K562 treated with DMSO at 1 percent for 4 hours (cell line): Measurements from ENCODE around the gene GALR3. TPM values are rescaled to one million over a fixed set of nuclear protein-coding genes. Genes with fewer than 3 reads are reported as not detected.

Source experiments
- total RNA-seq: library from RNA; unstranded; fragments of 300-600 nt; gene quantifications from 2 replicates; pipeline ENCODE4 v1.2.3, GENCODE V29; 2022; ENCODE audit not compliant: insufficient read depth

GALR3 gene
- 0.88 and 1.4 TPM in 2 replicates for total RNA-seq

GRCh38 chr22:37823134-37823985 is at the start of gene GALR3:
GALR3 (plus strand) TSS chr22:37823382; CDS start chr22:37823407, 25 bp downstream.

GRCh38 chr22:37807410-37808293 is 15.5 kb upstream of the GALR3 start, which contains the start of gene GCAT:
GCAT (plus strand) TSS chr22:37807934; CDS start chr22:37807968, 34 bp downstream.

GRCh38 chr22:37849089-37849751 is 26.0 kb downstream of the GALR3 start, which contains the start of gene EIF3L:
EIF3L (plus strand) TSS chr22:37849419; CDS start chr22:37849450, 31 bp downstream.

Other genes starting within 250 kb of the GALR3 start
- gene LGALS2, start 243.3 kb upstream of the GALR3 start, total RNA-seq = not detected in 2 replicates
- gene GGA1, start 214.5 kb upstream of the GALR3 start, total RNA-seq = 31.6 and 41.7 TPM in 2 replicates
- 21.7 and 23.1 TPM in 2 replicates for gene SH3BP1, start 183.7 kb upstream of the GALR3 start, total RNA-seq
- 56.4 and 62.4 TPM in 2 replicates for gene PDXP, start 164.7 kb upstream of the GALR3 start, total RNA-seq
- gene LGALS1, start 147.7 kb upstream of the GALR3 start, total RNA-seq = 1,252 and 1,444 TPM in 2 replicates
- 6.8 and 8.9 TPM in 2 replicates for gene NOL12, start 137.0 kb upstream of the GALR3 start, total RNA-seq
- gene TRIOBP, start 126.3 kb upstream of the GALR3 start, total RNA-seq = 11.4 and 13.4 TPM in 2 replicates
- gene GCAT, start 15.4 kb upstream of the GALR3 start, total RNA-seq = 90.4 and 102 TPM in 2 replicates
- 58.7 and 75.7 TPM in 2 replicates for gene ANKRD54, start 21.0 kb downstream of the GALR3 start, total RNA-seq
- 646 and 720 TPM in 2 replicates for gene EIF3L, start 26.0 kb downstream of the GALR3 start, total RNA-seq
- gene MICALL1, start 82.9 kb downstream of the GALR3 start, total RNA-seq = 27.1 and 30.8 TPM in 2 replicates
- gene C22orf23, start 130.2 kb downstream of the GALR3 start, total RNA-seq = not detected in 2 replicates
- 37.3 and 51.5 TPM in 2 replicates for gene POLR2F, start 130.3 kb downstream of the GALR3 start, total RNA-seq
- gene SOX10, start 161.2 kb downstream of the GALR3 start, total RNA-seq = not detected in 2 replicates
- gene PICK1, start 234.0 kb downstream of the GALR3 start, total RNA-seq = 4.2 and 11.8 TPM in 2 replicates